Epithelial cell of proximal tubule (primary cell): ENCODE data around the gene ACE. TPM values are rescaled to one million over a fixed set of nuclear protein-coding genes. Genes with fewer than 3 reads are reported as not detected.
"Not testable (repeated sequence)": the region's sequence is repeated elsewhere in the genome, so short reads cannot be mapped to it uniquely, and the experiment has no call there.

ENCODE experiments used
- DNase-seq: peaks from one replicate; pipeline ENCODE4 v3.0.0-alpha.2; 2011; ENCODE audit warnings: low read depth
- H3K4me3 ChIP-seq: 2 replicates; pipeline ENCODE4 v1.5.1; 2011; ENCODE audit warnings: low read depth, mild to moderate bottlenecking, low read length
- CTCF ChIP-seq: conservative IDR thresholded peaks from 2 replicates; pipeline ENCODE4 v1.5.1; 2012; ENCODE audit warnings: low read depth, mild to moderate bottlenecking, low read length
- total RNA-seq: library from RNA; depleted of rRNA; stranded (reverse); fragments of >200 nt; gene quantifications from 2 replicates; pipeline ENCODE4 v1.2.3, GENCODE V29; 2015

Gene ACE
- total RNA-seq, 1 donor from 2014 or later = 1.3 TPM

- no peak overlapping the region for H3K4me3 ChIP-seq
- TF ChIP-seq CTCF = no peak
- no peak for DNase-seq
Measured at GRCh38 chr17:63450551-63450950, 26.3 kb upstream of the ACE start.

- TF ChIP-seq CTCF = no peak
- no peak for DNase-seq
- no peak overlapping the region for H3K4me3 ChIP-seq
Measured at GRCh38 chr17:63451150-63451549, 25.7 kb upstream of the ACE start.

- DNase-seq = no peak
- no peak for TF ChIP-seq CTCF
Measured at GRCh38 chr17:63452046-63452961, 24.6 kb upstream of the ACE start.

GRCh38 chr17:63452962-63453551 lies 23.8 kb upstream of the ACE start:
- no peak for DNase-seq
- no peak for TF ChIP-seq CTCF
- H3K4me3 ChIP-seq = no peak overlapping the region

More at GRCh38 chr17:63452046-63452961, 24.6 kb upstream of the ACE start:
- H3K4me3 ChIP-seq = no peak overlapping the region

- H3K4me3 ChIP-seq, DNase-seq: not testable (repeated sequence)
Measured at GRCh38 chr17:63454357-63454756, 22.5 kb upstream of the ACE start.

GRCh38 chr17:63454915-63455314 lies 21.9 kb upstream of the ACE start:
- no peak overlapping the region for H3K4me3 ChIP-seq
- no peak for TF ChIP-seq CTCF
- DNase-seq = no peak

- H3K4me3 ChIP-seq = no peak overlapping the region
- DNase-seq = no peak
Measured at GRCh38 chr17:63455417-63455816, 21.4 kb upstream of the ACE start.

More at GRCh38 chr17:63455417-63455816, 21.4 kb upstream of the ACE start:
- TF ChIP-seq CTCF = no peak
